HG03097 (cell line): ENCODE data around the gene PFN1.

Source experiments
- ATAC-seq: cut with Tn5 transposase; IDR thresholded peaks from one replicate; pipeline ENCODE4 v1.9.1; 2021; ENCODE audit not compliant: unreplicated experiment, low FRiP score

The PFN1 gene

DNA sequence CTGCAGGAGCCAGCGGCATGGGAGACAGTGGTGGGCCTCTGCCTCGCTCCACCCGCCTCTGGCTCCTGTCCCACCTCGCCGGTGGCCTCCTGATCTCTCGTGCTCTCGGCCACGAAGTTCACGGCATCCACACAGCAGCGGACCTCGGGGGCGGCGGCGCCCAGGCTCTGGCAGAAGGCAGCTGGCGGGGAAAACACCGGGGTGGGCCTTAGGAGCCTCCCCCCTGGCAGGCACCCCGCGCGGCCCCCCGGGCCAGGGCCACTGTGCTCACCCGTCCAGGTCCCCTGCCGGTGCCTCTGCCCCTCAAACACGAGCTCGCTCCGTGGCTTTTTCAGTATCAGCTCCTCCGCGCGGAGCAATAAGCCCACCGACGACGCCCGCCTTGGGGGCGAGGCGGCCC, 49.4 kb downstream of the PFN1 start:
- no peak for ATAC-seq

- ATAC-seq = no peak
These were observed 50.0 kb downstream of the PFN1 start for GRCh38 chr17:4898351-4898750.

GRCh38 chr17:4897785-4898184, 50.5 kb downstream of the PFN1 start:
- no peak for ATAC-seq

DNA sequence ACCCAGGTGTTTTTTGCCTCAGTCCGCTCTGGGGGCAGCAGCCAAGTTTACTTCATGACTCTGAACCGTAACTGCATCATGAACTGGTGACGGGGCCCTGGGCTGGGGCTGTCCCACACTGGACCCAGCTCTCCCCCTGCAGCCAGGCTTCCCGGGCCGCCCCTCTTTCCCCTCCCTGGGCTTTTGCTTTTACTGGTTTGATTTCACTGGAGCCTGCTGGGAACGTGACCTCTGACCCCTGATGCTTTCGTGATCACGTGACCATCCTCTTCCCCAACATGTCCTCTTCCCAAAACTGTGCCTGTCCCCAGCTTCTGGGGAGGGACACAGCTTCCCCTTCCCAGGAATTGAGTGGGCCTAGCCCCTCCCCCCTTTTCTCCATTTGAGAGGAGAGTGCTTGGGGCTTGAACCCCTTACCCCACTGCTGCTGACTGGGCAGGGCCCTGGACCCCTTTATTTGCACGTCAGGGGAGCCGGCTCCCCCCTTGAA, 51.1 kb downstream of the PFN1 start:
- ATAC-seq = no peak

DNA sequence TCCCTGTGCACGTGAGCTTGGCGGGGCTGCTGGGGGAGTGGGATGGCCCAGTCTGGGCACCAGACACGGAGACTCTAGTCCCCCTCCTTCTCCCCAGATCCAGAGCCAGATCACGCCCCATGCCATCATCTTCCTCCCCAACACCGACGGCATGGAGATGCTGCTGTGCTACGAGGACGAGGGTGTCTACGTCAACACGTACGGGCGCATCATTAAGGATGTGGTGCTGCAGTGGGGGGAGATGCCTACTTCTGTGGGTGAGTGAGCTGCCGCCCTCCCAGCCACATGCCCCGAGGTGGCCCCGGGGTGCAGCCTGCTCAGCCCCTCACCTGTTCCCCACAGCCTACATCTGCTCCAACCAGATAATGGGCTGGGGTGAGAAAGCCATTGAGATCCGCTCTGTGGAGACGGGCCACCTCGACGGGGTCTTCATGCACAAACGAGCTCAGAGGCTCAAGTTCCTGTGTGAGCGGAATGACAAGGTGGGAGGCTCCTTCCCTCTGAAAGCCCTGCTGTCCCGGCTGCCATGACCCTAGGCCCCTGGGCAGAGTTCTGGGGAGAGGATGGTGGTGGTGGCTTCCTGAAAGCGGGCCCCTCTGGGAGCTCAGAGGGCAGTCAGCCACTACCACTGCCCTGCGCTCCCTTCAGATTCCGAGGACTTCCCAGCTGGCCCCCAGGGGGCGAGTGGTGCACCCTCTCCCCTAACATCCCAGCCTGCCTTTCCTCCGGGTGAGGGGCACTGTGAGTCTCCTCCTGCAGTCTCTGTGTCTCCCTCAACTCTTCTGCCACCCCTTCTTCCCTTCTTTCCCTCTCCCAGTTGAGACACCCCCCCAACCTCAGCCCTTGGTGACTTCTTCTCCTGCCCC, 51.8 kb downstream of the PFN1 start:
- no peak for ATAC-seq

- no peak for ATAC-seq
These were observed 52.5 kb downstream of the PFN1 start for GRCh38 chr17:4895657-4896331.
